ENCODE data around the gene TRAF1. TPM values are rescaled to one million over a fixed set of nuclear protein-coding genes. Genes with fewer than 3 reads are reported as not detected.

TRAF1 gene
- total RNA-seq, 2 donors from 2014 or later = 3.3 to 3.7 TPM

- DNase-seq = no peak
- ATAC-seq = peak; percentile 5 to 66
- intact Hi-C loops (cut with DNase I) = no loop called here
These were observed 15.8 kb upstream of the TRAF1 start for GRCh38 chr9:120942186-120943001.

- intact Hi-C loops (cut with DNase I) = no loop called here
- no peak for DNase-seq
- ATAC-seq = peak in 1 of 2 donors; percentile 49
These were observed 14.6 kb upstream of the TRAF1 start for GRCh38 chr9:120941046-120941770.

- intact Hi-C loops (cut with DNase I) = no loop called here
- DNase-seq (no peak), ATAC-seq (no peak)
These were observed 14.0 kb upstream of the TRAF1 start for GRCh38 chr9:120940573-120940972.

- ATAC-seq = no peak
These were observed 12.3 kb upstream of the TRAF1 start for GRCh38 chr9:120938851-120939250.

GRCh38 chr9:120937596-120937995 is 11.0 kb upstream of the TRAF1 start:
- peak in 1 of 2 donors; percentile 47 for ATAC-seq
- no peak for DNase-seq
- intact Hi-C loops (cut with DNase I) = loop anchor here (2.0 to 10.0 kb wide), 5 partner anchors 69 to 313 kb away; partner anchors contain the start of gene FBXW2 (in 1 of the 2)

More at GRCh38 chr9:120938851-120939250, 12.3 kb upstream of the TRAF1 start:
- intact Hi-C loops (cut with DNase I) = loop anchor here (5.0 to 10.0 kb wide), 3 partner anchors 144 to 314 kb away; partner anchors contain the start of gene FBXW2 (in 1 of the 2)
- DNase-seq = no peak

GRCh38 chr9:120937127-120937526 is 10.5 kb upstream of the TRAF1 start:
- ATAC-seq (peak; percentile 36 to 56), DNase-seq (peak; percentile 68)
- intact Hi-C loops (cut with DNase I) = loop anchor here (2.0 to 10.0 kb wide), 5 partner anchors 68 to 312 kb away; partner anchors contain the start of gene FBXW2 (in 1 of the 2)

GRCh38 chr9:120936764-120937122 is 10.1 kb upstream of the TRAF1 start:
- DNase-seq (no peak), ATAC-seq (no peak)
- intact Hi-C loops (cut with DNase I) = loop anchor here (2.0 to 10.0 kb wide), 5 partner anchors 68 to 312 kb away; partner anchors contain the start of gene FBXW2 (in 1 of the 2)

GRCh38 chr9:120936011-120936763 is 9.6 kb upstream of the TRAF1 start:
- DNase-seq (peak; percentile 96), ATAC-seq (peak; percentile 81 to 82)
- intact Hi-C loops (cut with DNase I) = loop anchor here (2.0 to 10.0 kb wide), 5 partner anchors 67 to 311 kb away; partner anchors contain the start of gene FBXW2 (in 1 of the 2)

- ATAC-seq = peak; percentile 79 to 88
- intact Hi-C loops (cut with DNase I) = loop anchor here (5.0 to 10.0 kb wide), 3 partner anchors 141 to 311 kb away; partner anchors contain the start of gene FBXW2 (in 1 of the 2)
- peak; percentile 93 for DNase-seq
These were observed 8.8 kb upstream of the TRAF1 start for GRCh38 chr9:120935383-120935857.

- ATAC-seq = no peak
- intact Hi-C loops (cut with DNase I) = loop anchor here (5.0 to 10.0 kb wide), 4 partner anchors 57 to 309 kb away; partner anchors contain the start of genes FBXW2 (in 2 of the 2) and PHF19 (in 1 of the 2)
- DNase-seq = no peak
These were observed 7.7 kb upstream of the TRAF1 start for GRCh38 chr9:120934281-120934680.

- ATAC-seq = no peak
- no peak for DNase-seq
These were observed 6.9 kb upstream of the TRAF1 start for GRCh38 chr9:120933310-120934055.

GRCh38 chr9:120932086-120932823 is 5.7 kb upstream of the TRAF1 start:
- ATAC-seq (no peak), DNase-seq (no peak)
- intact Hi-C loops (cut with DNase I) = loop anchor here (5.0 to 10.0 kb wide), 4 partner anchors 55 to 307 kb away; partner anchors contain the start of genes FBXW2 (in 2 of the 2) and PHF19 (in 1 of the 2)

More at GRCh38 chr9:120933310-120934055, 6.9 kb upstream of the TRAF1 start:
- intact Hi-C loops (cut with DNase I) = loop anchor here (5.0 to 10.0 kb wide), 4 partner anchors 56 to 309 kb away; partner anchors contain the start of genes FBXW2 (in 2 of the 2) and PHF19 (in 1 of the 2)

GRCh38 chr9:120931231-120932085 is 4.9 kb upstream of the TRAF1 start:
- intact Hi-C loops (cut with DNase I) = loop anchor here (5.0 to 10.0 kb wide), 4 partner anchors 54 to 307 kb away; partner anchors contain the start of genes FBXW2 (in 2 of the 2) and PHF19 (in 1 of the 2)
- DNase-seq (no peak), ATAC-seq (no peak)

GRCh38 chr9:120929229-120929791 is 2.7 kb upstream of the TRAF1 start:
- no peak for ATAC-seq
- intact Hi-C loops (cut with DNase I) = no loop called here
- DNase-seq = no peak

GRCh38 chr9:120928483-120929228 is 2.1 kb upstream of the TRAF1 start:
- DNase-seq (peak; percentile 82), ATAC-seq (peak; percentile 88 to 94)
- intact Hi-C loops (cut with DNase I) = no loop called here

Measured in left cardiac atrium (tissue), 4 donors.